Parathyroid adenoma (tissue), 2 donors: ENCODE measurements around the gene DNAL1.

Experiments
- H2AFZ ChIP-seq: fragments of 300-600 bp; sonication (generic); one replicate; pipeline ENCODE4 v1.7.0; 2017; ENCODE audit warnings: antibody characterized with exemption, mild to moderate bottlenecking
- H3K27ac ChIP-seq: fragments of 300-600 bp; sonication (generic); one replicate; pipeline ENCODE4 v1.7.0; 2017
- H3K27me3 ChIP-seq: fragments of 300-600 bp; sonication (generic); one replicate; pipeline ENCODE4 v1.7.0; 2017; ENCODE audit warnings: low read length; ENCODE audit not compliant: control insufficient read depth, insufficient read depth
- H3K36me3 ChIP-seq: fragments of 300-600 bp; sonication (generic); one replicate; pipeline ENCODE4 v1.7.0; 2017; ENCODE audit warnings: low read length; ENCODE audit not compliant: control insufficient read depth, insufficient read depth
- H3K4me1 ChIP-seq: fragments of 300-600 bp; sonication (generic); one replicate; pipeline ENCODE4 v1.7.0; 2017; ENCODE audit warnings: control low read depth
- H3K4me2 ChIP-seq: fragments of 300-600 bp; sonication (generic); one replicate; pipeline ENCODE4 v1.7.0; 2017; ENCODE audit warnings: low read length
- H3K4me3 ChIP-seq: fragments of 300-600 bp; sonication (generic); one replicate; pipeline ENCODE4 v1.7.0; 2017; ENCODE audit warnings: low read depth, low read length
- H3K79me2 ChIP-seq: fragments of 300-600 bp; sonication (generic); one replicate; pipeline ENCODE4 v1.7.0; 2017; ENCODE audit warnings: control low read depth
- H3K9ac ChIP-seq: fragments of 300-600 bp; sonication (generic); one replicate; pipeline ENCODE4 v1.7.0; 2017; ENCODE audit warnings: mild to moderate bottlenecking
- H3K9me3 ChIP-seq: fragments of 300-600 bp; sonication (generic); one replicate; pipeline ENCODE4 v1.7.0; 2017; ENCODE audit warnings: low read length; ENCODE audit not compliant: control insufficient read depth
- CTCF ChIP-seq: fragments of 300-600 bp; sonication (generic); IDR thresholded peaks from one replicate; pipeline ENCODE4 v1.7.0; 2017; ENCODE audit warnings: antibody characterized with exemption, mild to moderate bottlenecking
- donor health status: primary hyperparathyroidism.

The DNAL1 gene

GRCh38 chr14:73666583-73666982, 21.8 kb downstream of the DNAL1 start:
- Histone ChIP-seq H2AFZ (peak overlapping the region; percentile 8), H3K27me3 (no peaks in the 10 kb centered on the region), H3K9ac (no peak overlapping the region), H3K4me1 (no peaks in the 10 kb centered on the region), H3K4me2 (peak overlapping the region; percentile 16), H3K79me2 (no peaks in the 10 kb centered on the region), H3K4me3 (no peak overlapping the region), H3K36me3 (no peaks in the 10 kb centered on the region), H3K27ac (peak overlapping the region; percentile 25), H3K9me3 (no peaks in the 10 kb centered on the region)
- no peak for TF ChIP-seq CTCF

- no peaks in the 10 kb centered on the region for H3K79me2 ChIP-seq
- H3K9ac ChIP-seq: no peak overlapping the region
- no peaks in the 10 kb centered on the region for H3K27me3 ChIP-seq
- no peak overlapping the region for H3K27ac ChIP-seq
- H3K4me3 ChIP-seq: no peak overlapping the region
- TF ChIP-seq CTCF: no peak
- H3K4me2 ChIP-seq: no peak overlapping the region
- no peaks in the 10 kb centered on the region for H3K36me3 ChIP-seq
- no peaks in the 10 kb centered on the region for H3K4me1 ChIP-seq
- H3K9me3 ChIP-seq: no peaks in the 10 kb centered on the region
- no peak overlapping the region for H2AFZ ChIP-seq
These were observed 23.1 kb downstream of the DNAL1 start for GRCh38 chr14:73667854-73668253.

GRCh38 chr14:73674986-73675385, 30.2 kb downstream of the DNAL1 start:
- Histone ChIP-seq H3K36me3 (no peaks in the 10 kb centered on the region), H3K4me2 (no peak overlapping the region), H3K27me3 (no peaks in the 10 kb centered on the region), H3K9ac (no peak overlapping the region), H3K4me3 (no peak overlapping the region), H3K79me2 (no peaks in the 10 kb centered on the region), H3K9me3 (no peaks in the 10 kb centered on the region), H3K4me1 (no peaks in the 10 kb centered on the region), H2AFZ (no peak overlapping the region), H3K27ac (no peak overlapping the region)
- TF ChIP-seq CTCF: no peak

GRCh38 chr14:73678698-73679097, 33.9 kb downstream of the DNAL1 start:
- Histone ChIP-seq H3K27me3 (no peaks in the 10 kb centered on the region), H2AFZ (no peak overlapping the region), H3K4me3 (no peak overlapping the region), H3K27ac (no peak overlapping the region), H3K4me2 (no peak overlapping the region), H3K79me2 (no peaks in the 10 kb centered on the region), H3K36me3 (no peaks in the 10 kb centered on the region), H3K9ac (no peak overlapping the region), H3K4me1 (no peaks in the 10 kb centered on the region), H3K9me3 (no peaks in the 10 kb centered on the region)
- TF ChIP-seq CTCF: no peak

- no peaks in the 10 kb centered on the region for H3K79me2 ChIP-seq
- H3K27me3 ChIP-seq: no peaks in the 10 kb centered on the region
- no peaks in the 10 kb centered on the region for H3K9me3 ChIP-seq
- no peak for TF ChIP-seq CTCF
- H3K27ac ChIP-seq: no peak overlapping the region
- no peak overlapping the region for H3K9ac ChIP-seq
- no peak overlapping the region for H3K4me3 ChIP-seq
- no peak overlapping the region for H3K4me2 ChIP-seq
- no peak overlapping the region for H2AFZ ChIP-seq
- no peaks in the 10 kb centered on the region for H3K36me3 ChIP-seq
- H3K4me1 ChIP-seq: no peaks in the 10 kb centered on the region
These were observed 36.0 kb downstream of the DNAL1 start for GRCh38 chr14:73680821-73681220.
